HG03354 (cell line): ENCODE data around the gene ATPAF2.

Experiments used
- ATAC-seq: cut with Tn5 transposase; IDR thresholded peaks from one replicate; pipeline ENCODE4 v1.9.1; 2021; ENCODE audit warnings: mild to moderate bottlenecking; ENCODE audit not compliant: unreplicated experiment, poor library complexity, severe bottlenecking

ATPAF2 gene

DNA sequence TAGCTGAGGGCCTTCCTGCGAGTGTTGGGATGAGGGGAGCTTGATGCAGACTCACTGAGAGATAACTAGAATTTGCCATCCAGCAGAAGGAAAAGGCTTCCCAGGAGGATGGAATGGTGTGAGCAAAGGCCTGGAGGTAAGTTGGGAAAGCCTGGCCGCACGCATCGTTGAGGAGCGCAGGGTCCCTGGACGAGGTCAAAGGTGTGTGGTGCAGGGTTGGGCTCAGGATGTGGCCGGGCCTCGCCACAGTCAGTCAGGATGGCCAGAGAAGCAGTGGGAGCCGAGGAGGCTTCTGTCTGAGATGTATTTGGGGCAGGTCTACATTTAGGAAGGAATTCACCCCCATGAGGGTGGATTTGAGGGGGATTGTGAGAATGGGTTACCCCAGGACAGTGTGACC lies 49.9 kb downstream of the ATPAF2 start:
- no peak for ATAC-seq

DNA sequence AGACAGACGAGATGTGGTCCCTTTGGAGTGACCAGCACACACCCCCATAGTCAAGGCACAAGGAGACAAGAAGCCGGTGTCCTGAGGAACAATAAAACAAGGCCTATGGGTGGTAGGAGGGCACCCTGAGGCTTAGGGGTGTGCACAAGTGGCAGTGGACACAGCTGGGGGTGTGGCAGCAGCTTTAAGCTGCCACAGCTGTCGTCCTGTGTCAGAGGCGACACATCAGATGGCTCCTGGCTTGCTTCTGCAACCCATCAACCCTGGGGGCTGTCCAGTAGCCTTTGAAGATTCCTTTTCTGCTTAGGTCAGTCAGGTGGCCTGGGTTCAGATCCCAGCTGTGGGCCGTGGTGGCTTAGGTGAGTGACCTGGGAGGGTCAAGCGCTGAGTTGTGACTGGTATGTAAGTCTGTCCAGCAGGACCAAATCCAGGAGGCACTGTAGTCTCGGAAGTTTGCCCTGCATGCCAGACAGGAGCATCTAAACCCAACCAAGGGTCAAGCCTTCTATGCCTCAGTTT lies 50.5 kb downstream of the ATPAF2 start:
- ATAC-seq = no peak

DNA sequence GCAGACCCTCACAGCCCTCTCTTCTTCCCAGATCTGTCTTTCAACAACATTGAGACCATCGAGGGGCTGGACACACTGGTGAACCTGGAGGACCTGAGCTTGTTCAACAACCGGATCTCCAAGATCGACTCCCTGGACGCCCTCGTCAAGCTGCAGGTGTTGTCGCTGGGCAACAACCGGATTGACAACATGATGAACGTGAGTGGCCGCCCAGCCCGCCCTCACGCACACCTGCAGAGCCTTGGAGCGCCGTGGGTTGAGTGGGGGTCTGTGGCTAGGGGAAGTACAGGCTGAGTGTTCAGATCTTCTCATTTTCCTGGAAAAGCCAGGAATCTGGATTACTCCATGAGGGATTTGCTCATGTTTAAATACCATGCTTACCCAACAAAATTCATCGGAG lies 51.1 kb downstream of the ATPAF2 start:
- ATAC-seq = no peak

DNA sequence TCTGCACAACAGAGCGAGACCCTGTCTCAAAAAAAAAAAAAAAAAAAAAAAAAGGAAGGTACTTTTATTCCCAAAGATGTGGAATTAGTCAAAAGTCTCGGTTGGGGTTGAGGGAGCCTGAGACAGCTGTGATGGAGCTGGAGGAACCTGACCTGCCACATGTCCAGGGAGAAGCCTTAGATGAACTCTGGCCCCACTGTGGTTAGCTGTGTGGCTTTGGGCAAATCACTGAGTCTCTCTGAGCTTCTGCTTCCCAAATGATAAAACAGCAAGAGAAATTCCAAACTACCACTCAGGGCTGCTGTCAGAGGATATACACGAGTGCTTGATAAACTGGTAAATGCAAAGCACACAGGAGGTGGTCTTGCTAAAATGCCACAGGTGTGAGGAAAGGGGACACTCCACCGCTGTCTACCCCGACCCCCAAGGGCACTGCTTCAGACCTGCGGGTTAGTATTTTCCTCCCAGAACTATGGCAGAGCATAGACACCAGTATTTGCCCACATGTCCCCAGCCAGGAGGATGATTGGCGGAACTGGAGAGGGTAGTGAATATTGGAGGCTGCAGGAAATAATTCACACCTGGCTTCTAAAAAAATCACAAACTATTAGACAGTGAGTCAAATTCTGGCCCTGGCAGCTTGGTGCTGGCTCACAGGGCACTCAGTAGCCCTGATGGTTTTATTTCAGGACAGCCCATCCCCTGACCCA lies 51.6 kb downstream of the ATPAF2 start:
- no peak for ATAC-seq

DNA sequence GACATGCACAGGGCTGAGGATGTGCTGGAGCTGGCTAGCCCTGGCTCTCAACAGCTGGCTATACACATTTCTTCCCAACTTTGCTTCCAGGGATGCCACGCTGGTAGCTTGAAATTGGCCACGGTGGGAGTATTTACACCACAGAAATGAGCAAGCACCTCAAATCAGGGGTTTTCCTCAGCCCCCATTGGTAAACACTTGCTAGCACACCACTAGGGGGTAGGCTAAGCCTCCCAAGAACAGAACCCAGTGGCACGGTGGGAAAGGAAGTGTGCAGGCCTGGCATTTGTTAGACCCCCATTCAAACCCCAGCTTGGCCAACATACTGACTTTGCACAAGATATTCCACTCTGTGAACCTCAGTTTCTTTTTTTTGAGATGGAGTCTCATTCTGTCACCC lies 53.4 kb downstream of the ATPAF2 start:
- no peak for ATAC-seq

DNA sequence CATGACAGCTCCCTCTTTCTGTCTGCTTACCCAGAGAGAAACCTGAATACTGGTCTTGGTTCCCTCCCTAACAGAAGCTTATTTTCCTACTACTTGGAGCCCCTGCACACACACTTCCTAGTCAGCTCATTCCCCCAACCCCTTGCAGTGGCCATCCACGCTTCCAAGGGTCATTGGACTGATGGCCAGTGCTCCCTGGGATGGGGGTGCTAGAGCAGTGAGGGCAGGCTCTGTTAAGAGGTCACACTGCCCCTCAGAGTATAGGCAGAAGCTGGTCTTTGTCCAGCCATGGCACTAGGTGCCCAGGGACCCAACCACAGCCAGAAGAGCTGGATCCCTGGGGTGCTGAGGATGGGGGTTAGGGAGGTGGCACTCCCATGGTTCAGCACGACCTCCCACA lies 53.8 kb downstream of the ATPAF2 start:
- ATAC-seq = no peak

DNA sequence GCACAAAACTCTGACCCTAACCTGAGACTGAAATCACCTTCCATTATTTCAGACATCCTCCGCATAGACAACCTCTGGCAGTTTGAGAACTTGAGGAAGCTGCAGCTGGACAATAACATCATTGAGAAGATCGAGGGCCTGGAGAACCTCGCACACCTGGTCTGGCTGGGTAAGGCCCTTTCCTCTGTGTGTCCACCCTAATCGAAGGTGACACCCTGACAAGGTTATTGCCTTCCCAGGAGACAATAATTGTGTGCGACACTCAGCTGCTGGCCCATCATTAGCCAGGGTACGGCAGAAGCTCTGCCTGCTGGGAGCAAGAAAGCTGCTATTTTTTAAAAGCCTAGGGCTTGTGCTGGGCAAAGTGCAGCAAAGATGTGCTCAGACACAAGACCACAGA lies 55.2 kb downstream of the ATPAF2 start:
- ATAC-seq = no peak

DNA sequence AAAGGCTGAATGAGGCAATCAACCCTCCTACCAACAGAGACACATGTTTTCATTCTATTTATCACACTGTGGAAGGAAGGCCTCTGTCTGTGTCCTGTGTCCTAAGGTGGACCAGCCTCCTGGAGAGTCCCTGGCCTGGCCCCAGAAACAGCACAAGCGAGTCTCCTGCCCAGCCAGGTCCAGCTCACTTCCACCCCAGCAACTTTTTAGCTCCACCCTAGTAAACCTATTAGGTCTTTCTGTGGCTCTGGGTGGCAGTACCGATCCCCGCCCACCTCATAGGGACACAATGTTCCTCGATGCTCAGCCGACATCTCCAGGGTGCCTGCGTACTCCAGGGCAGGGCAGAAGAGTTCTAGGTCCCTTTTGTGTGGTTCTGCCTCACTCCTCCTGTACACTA lies 55.6 kb downstream of the ATPAF2 start:
- ATAC-seq = no peak

DNA sequence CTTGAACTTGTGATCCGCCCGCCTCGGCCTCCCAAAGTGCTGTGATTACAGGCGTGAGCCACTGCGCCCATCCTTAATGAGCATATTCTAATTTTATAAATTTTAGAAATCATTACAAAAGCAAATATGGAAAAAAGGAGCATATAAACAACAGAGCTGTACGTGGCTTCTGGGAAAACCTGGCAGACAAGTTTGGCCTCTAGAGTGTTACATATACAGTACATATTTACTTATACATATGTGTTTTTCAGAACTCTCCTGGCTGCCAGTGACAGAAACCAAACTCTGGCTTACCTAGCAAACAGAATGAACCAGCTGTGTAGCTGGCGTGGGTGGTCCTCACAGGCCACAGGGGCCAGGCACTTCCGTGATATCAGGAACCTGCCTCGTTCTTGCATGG lies 56.2 kb downstream of the ATPAF2 start:
- ATAC-seq = no peak

DNA sequence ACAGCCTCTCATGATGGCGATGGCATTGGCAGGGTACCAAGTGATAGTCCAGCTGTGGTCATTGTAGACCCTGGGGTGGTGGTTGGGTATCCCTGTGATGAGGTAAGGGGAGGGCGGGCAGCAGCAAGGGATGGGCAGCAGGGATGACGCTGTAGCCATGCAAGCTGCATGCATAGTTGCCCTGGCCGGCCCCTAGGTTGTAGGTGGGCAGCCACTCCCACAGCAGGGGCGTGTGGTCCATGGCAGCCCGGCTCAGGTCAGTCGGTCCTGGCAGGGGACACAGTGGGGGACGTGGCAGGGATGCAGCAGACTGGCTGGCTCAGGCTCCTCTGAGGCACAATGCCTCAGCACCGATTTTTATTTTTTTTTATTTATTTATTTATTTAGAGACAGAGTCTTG lies 57.6 kb downstream of the ATPAF2 start:
- no peak for ATAC-seq

DNA sequence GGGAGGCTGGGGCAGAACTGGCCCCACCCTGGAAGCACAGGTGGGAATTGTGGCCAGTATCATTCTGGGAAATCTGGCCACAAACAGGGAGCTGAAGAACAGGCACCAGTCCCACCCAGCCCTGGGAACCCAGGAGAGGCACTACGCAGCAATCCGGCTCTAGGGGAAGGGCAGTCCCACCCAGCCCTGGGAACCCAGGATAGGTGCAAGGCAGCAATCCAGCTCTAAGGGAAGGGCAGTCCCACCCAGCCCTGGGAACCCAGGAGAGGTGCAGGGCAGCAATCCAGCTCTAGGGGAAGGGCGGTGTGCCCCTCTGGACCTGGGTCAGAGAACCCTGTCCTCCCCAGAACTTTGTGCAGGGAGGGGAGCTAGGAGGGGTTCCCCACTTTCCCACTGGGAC lies 59.2 kb downstream of the ATPAF2 start:
- ATAC-seq = no peak

DNA sequence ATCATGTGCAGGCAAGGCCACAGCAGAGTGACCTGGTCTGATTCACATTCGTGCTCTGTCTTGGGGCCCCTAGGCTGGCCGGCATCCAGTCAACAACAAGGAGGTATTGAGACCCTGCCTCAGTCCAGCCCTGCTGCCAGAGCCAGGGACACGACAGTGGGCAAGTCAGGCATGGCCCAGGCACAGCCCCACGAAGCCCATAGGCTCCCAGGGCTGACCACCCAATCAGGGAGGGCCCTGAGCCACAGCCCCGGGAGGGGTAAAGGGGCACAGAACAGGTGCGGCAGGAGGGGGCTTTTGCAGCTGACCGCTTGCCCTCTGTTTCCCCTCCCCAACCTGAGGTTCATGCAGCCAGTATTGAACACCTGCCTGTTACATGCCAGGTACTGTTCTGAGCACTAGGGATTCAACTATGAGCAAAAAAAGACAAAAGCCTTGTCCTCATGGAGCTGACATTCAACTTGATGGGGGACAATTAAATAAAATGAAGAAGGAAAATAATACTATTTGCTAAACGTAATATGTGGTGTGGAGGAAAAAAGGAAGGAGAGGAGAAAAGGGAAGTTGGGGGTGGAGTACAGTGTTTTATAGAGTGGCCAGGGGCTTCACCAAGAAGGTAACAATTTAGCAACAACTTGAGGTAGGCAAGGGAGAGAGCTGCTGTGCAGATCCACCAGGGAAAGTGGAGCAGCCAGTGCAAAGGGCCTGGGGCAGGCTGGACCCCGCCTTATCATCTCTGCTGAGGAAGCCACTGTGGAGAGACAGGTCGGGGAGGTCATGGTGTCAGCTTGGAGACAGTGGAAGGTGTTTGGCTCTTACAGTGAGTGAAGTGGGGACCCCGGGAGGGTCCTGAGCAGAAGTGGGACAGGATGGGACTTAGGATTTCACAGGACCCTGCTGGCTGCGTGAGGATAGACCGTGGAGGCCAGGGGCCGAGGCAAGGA lies 60.2 kb downstream of the ATPAF2 start:
- no peak for ATAC-seq

DNA sequence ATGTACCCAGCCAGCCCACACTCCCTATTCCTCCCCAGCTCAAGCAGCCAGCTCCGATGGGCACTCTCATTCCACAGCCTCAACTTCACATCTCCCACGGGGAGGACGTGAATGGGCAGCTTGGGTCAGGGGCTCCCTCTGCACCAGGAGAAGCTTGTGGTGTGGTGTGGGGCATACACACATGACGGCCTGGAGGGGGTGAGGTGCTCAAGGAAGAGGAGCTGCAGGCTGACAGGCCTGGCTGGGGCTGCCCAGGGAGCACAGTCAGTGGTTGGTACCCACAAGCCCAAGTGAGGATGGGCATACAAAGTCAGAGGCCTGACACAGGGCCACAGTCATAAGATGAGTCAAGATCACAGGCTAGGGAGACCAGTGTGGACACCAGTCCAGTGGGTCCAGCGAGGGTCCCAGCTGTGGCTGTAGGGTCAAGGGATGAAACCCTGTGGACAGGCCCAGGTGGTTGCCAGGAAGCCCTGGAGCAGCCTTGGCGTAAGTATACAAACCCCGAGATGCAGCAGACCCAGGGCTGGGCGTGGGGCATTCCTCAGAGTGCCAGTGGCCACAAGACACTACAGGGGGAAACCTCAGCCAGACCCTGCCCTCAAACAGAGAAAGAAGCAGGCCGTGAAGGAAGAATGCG lies 61.9 kb downstream of the ATPAF2 start:
- no peak for ATAC-seq

DNA sequence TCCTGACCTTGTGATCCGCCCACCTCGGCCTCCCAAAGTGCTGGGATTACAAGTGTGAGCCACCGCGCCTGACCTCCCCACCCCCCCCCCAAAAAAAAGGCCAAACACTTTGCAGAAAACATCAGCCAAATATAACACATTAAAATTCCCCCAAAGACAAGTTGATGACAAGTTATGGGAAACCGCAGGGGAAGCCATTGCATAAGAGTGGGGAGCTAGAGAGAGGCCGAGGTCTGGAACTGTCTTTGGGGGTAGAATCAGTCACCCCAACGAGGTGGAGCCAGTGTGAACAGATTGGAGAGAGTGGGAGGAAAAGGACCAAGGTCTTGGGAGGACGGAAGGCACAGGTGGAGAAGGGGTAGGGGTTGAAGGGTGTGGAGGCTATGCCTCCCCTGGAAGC lies 63.5 kb downstream of the ATPAF2 start:
- no peak for ATAC-seq

DNA sequence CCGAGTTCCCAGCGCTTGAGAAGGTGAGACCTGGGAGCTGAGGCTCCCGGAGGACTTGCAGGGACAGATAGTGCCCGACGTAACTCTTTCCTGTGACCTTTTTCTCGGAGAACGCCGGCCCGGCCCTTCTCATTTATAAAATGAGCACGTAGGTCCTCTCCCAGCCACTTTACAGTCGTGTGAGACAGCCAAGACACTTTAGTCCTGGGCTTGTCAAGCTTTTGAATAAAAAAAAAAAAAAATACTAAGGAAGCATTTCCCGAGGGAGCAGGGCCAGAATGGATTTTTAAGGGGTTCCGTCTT lies 66.1 kb downstream of the ATPAF2 start:
- ATAC-seq = no peak

DNA sequence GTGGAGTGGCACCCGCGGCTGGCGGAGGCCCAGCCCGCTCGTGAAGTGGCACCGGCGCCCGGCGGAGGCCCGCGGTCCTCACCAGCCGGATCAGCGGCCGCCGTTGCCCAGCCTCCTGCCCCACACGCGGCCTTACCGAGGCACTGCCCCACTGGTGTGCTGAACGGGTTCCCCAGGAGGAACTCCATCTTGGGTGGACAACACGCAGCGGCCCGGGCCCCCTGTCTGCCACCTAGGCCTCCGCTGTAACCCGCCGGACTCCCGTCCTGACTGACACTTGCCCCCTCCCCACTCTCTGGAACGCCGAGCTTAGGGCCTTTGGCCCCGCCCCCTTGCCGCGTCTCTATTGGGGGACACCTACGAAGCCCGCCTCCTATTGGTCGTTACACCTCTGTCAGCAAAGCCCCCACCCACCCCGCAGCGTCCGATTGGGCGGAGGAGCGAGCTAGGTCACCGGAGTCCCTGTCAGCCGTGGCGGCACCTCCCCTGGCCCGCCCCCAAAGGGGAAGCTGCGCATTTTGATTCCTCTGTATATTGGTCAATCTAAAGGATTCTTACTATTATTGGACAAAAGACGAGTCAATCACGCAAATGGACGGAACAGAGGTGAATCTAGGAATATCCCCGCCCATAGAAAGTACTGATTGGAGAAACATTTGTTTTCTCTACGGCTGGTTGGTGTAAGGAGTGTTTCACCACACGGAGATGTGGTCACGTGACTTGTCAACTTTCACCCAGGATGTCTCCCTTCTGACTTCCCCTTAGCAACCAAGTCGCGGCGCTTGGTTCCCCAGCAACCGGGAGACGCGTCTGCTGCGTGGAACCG lies 66.6 kb downstream of the ATPAF2 start, which contains the start of the genes DRC3 and TOM1L2:
TSS of gene DRC3 (plus strand) at position 737 of the 826 bp plus-strand sequence. CDS start 4,737 bp downstream, outside the sequence.
TSS of gene TOM1L2 (minus strand) at position 275 of the 826 bp plus-strand sequence. CDS start at position 188, 87 bp downstream.
- peak; percentile 94 for ATAC-seq

DNA sequence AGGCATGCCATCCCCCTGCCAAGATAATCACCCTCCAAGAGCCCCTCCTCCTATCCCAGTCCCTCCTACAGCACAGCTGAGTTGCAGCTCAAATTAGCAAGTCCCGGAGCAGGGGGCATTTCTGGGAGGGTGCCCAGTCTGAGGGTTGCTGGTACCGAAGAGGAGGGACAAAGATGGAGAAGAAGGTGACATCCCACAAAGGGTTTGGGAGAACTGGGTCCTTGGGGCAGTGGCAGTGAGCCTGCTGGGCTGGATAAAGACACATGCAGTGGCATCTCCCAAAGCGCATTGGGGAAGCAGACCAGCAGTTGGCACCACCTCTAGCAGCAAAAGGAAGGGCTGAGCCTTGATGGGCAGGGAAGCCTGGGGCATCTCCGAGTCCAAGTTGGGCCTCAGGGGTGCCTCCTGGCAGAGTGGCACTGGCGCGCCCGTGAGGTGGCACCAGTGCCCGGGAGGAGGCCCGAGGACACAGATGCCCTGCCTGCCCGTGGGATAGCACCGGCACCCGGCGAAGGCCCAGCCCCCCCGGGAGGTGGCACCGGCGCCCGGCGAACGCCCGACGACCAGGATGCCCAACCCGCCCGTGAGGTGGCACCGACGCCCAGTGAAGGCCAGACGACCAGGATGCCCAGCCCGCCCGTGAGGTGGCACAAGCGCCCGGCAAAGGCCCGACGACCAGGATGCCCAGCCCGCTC lies 67.4 kb downstream of the ATPAF2 start:
- ATAC-seq = no peak

DNA sequence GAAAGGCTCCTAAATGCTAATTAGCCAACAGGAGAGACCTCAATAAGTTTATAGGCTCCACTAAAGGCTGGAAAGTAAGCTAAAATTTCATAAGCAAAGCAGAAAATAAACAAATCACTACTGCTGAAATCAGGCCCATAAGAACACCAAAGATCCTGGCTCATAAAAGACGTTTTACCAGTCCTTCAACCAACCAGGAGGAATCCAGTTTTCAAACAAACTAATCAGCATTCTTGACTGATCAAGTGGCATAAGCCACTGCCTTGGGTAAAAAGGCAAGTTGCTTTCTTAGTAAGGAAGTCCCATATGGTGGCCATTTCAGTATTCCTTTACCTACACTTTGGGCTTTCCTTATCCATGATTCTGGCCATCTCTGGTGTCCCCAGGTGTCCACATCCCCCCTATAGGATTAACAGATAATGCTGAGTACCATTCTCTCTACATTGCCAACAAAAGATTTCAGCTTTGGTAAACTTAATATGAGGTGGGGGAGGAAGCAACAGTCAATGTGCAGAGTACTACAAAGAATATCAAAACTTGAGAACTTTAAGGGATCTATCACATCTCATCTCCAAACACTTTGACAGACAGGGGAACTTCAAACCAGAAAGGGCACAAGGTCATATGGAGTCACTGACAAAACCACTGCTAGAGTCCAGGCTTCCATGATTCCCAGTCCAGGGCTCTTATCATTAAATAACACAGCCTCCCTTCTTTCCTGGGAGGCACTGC lies 68.1 kb downstream of the ATPAF2 start:
- ATAC-seq = no peak
